ENCODE results near the gene TSPAN13. TPM values are rescaled to one million over a fixed set of nuclear protein-coding genes. Genes with fewer than 3 reads are reported as not detected.

Gene TSPAN13
- total RNA-seq, 4 donors from 2014 or later: 2.1 to 8.8 (median 6.5) TPM

- intact Hi-C loops (cut with DNase I): no loop called here
- 94% methylated on average over 3 of the region's 3 CpGs for WGBS
- H3K27ac ChIP-seq (replicated peaks in 1 of 4): no peak overlapping the region
Observed at GRCh38 chr7:16818732-16819131, 65.2 kb downstream of the TSPAN13 start.

DNA sequence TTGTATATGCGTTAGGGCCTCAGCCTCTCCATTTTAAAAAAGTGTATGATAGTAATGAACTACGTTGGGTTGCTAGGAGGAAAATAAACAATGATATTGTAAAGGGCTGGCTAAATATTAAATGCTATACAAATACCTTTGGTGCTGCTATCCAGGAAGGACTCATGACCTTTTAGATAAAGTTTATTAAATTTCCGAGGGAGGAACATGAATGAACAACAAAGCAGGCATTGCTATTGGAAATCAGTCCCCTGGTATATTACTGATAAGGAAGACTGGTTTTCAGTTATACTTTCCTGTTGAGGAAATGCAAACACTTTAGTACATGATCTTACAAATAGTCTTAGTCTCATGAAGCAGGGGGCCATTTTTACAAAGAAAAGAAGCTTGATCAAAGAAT lies 68.5 kb downstream of the TSPAN13 start:
- Histone ChIP-seq H3K36me3 (no peaks in the 10 kb centered on the region), H3K4me1 (no peaks in the 10 kb centered on the region), H3K9me3 (no peaks in the 10 kb centered on the region), H3K4me3 (no peak overlapping the region), H3K27me3 (no peaks in the 10 kb centered on the region), H3K27ac (replicated peaks in 1 of 4) (no peak overlapping the region)
- 60% methylated on average over 3 of the region's 3 CpGs for WGBS
- intact Hi-C loops (cut with DNase I): no loop called here
- no peak for TF ChIP-seq EP300 (IDR thresholded peaks at IDR 0.05)
- TF ChIP-seq, protein P1, sequence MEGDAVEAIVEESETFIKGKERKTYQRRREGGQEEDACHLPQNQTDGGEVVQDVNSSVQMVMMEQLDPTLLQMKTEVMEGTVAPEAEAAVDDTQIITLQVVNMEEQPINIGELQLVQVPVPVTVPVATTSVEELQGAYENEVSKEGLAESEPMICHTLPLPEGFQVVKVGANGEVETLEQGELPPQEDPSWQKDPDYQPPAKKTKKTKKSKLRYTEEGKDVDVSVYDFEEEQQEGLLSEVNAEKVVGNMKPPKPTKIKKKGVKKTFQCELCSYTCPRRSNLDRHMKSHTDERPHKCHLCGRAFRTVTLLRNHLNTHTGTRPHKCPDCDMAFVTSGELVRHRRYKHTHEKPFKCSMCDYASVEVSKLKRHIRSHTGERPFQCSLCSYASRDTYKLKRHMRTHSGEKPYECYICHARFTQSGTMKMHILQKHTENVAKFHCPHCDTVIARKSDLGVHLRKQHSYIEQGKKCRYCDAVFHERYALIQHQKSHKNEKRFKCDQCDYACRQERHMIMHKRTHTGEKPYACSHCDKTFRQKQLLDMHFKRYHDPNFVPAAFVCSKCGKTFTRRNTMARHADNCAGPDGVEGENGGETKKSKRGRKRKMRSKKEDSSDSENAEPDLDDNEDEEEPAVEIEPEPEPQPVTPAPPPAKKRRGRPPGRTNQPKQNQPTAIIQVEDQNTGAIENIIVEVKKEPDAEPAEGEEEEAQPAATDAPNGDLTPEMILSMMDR (IDR thresholded peaks at IDR 0.05): no peak
- DNase-seq (ENCODE audit: extremely low spot score): no peak

More at GRCh38 chr7:16818732-16819131, 65.2 kb downstream of the TSPAN13 start:
- no peaks in the 10 kb centered on the region for H3K27me3 ChIP-seq
- DNase-seq (ENCODE audit: extremely low spot score): no peak
- H3K9me3 ChIP-seq: no peaks in the 10 kb centered on the region
- no peaks in the 10 kb centered on the region for H3K36me3 ChIP-seq
- no peaks in the 10 kb centered on the region for H3K4me1 ChIP-seq
- no peak for TF ChIP-seq EP300 (IDR thresholded peaks at IDR 0.05)
- TF ChIP-seq, protein P1 (IDR thresholded peaks at IDR 0.05): no peak
- no peak for TF ChIP-seq POLR2A (IDR thresholded peaks at IDR 0.05; ENCODE audit: low read depth)
- TF ChIP-seq POLR2AphosphoS5 (IDR thresholded peaks at IDR 0.05): no peak
- H3K4me3 ChIP-seq: no peak overlapping the region

GRCh38 chr7:16826060-16826459 lies 72.5 kb downstream of the TSPAN13 start:
- TF ChIP-seq EP300 (IDR thresholded peaks at IDR 0.05) (no peak), POLR2A (IDR thresholded peaks at IDR 0.05; ENCODE audit: low read depth) (no peak), POLR2AphosphoS5 (IDR thresholded peaks at IDR 0.05) (no peak)
- TF ChIP-seq, protein P1 (IDR thresholded peaks at IDR 0.05): no peak
- H3K27me3 ChIP-seq: no peaks in the 10 kb centered on the region
- no peaks in the 10 kb centered on the region for H3K36me3 ChIP-seq
- intact Hi-C loops (cut with DNase I): no loop called here
- no peaks in the 10 kb centered on the region for H3K9me3 ChIP-seq
- DNase-seq (ENCODE audit: extremely low spot score): no peak
- H3K27ac ChIP-seq (replicated peaks in 1 of 4): no peak overlapping the region
- H3K4me1 ChIP-seq: no peaks in the 10 kb centered on the region
- H3K4me3 ChIP-seq: no peak overlapping the region

DNA sequence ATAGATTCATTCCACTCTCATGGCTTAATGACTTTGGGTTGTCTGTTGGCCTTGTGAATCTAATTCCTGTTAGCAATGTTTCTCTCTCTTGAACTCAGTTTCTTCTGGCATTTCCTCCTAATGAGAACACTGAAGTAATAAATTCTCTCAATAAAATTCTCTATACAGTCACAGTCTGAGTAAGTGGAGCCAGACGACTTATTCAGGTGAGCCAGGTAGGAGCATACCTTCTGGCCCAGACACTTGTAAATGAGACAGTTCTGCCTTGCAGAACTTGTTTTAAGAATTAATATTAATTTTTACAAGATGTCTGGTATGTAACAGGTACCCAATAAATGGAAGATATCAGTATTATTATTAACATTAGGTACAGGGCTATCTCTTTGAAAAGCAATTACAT lies 79.8 kb downstream of the TSPAN13 start:
- Histone ChIP-seq H3K27ac (replicated peaks in 1 of 4) (no peak overlapping the region), H3K36me3 (no peaks in the 10 kb centered on the region), H3K27me3 (no peaks in the 10 kb centered on the region), H3K4me3 (no peak overlapping the region), H3K4me1 (no peaks in the 10 kb centered on the region), H3K9me3 (no peaks in the 10 kb centered on the region)
- intact Hi-C loops (cut with DNase I): no loop called here
- no peak for DNase-seq (ENCODE audit: extremely low spot score)
- TF ChIP-seq POLR2A (IDR thresholded peaks at IDR 0.05; ENCODE audit: low read depth) (no peak), EP300 (IDR thresholded peaks at IDR 0.05) (no peak), POLR2AphosphoS5 (IDR thresholded peaks at IDR 0.05) (no peak)
- WGBS: 89% methylated on average over 1 of the region's 1 CpG

Other genes starting within 250 kb of the TSPAN13 start
- not detected for gene LRRC72, start 226.9 kb upstream of the TSPAN13 start, total RNA-seq
- 10 to 100 TPM; 12.4 to 24.9 (median 17.6) TPM for gene ANKMY2, start 108.0 kb upstream of the TSPAN13 start, total RNA-seq
- 10 to 100 TPM; 48.1 to 73.9 (median 62.4) TPM for gene BZW2, start 107.6 kb upstream of the TSPAN13 start, total RNA-seq
- gene AGR2, start 51.2 kb downstream of the TSPAN13 start, total RNA-seq: not detected
- gene AGR3, start 128.2 kb downstream of the TSPAN13 start, total RNA-seq: under 1 TPM in 1 of 4 donors, not detected in 3; 0.45 TPM